GM19438 (cell line): ENCODE measurements around the gene MAD1L1.

Source experiments
- ATAC-seq: cut with Tn5 transposase; IDR thresholded peaks from one replicate; pipeline ENCODE4 v1.9.1; 2021; ENCODE audit warnings: low read depth; ENCODE audit not compliant: unreplicated experiment

MAD1L1 gene

GRCh38 chr7:2094454-2095045, 138.2 kb downstream of the MAD1L1 start:
- ATAC-seq = no peak

- ATAC-seq = no peak
Measured at GRCh38 chr7:2093843-2094220, 138.9 kb downstream of the MAD1L1 start.

GRCh38 chr7:2093215-2093842, 139.4 kb downstream of the MAD1L1 start:
- no peak for ATAC-seq

GRCh38 chr7:2092279-2092678, 140.5 kb downstream of the MAD1L1 start:
- no peak for ATAC-seq

GRCh38 chr7:2090526-2091520, 141.9 kb downstream of the MAD1L1 start:
- ATAC-seq = no peak

- ATAC-seq = no peak
Measured at GRCh38 chr7:2088801-2089200, 143.9 kb downstream of the MAD1L1 start.

- ATAC-seq = no peak
Measured at GRCh38 chr7:2087744-2088143, 145.0 kb downstream of the MAD1L1 start.

- no peak for ATAC-seq
Measured at GRCh38 chr7:2086229-2086628, 146.5 kb downstream of the MAD1L1 start.

GRCh38 chr7:2085804-2086203, 146.9 kb downstream of the MAD1L1 start:
- ATAC-seq = no peak

GRCh38 chr7:2084781-2085505, 147.8 kb downstream of the MAD1L1 start:
- no peak for ATAC-seq

GRCh38 chr7:2084331-2084730, 148.4 kb downstream of the MAD1L1 start:
- ATAC-seq = no peak

- ATAC-seq = no peak
Measured at GRCh38 chr7:2083362-2083761, 149.4 kb downstream of the MAD1L1 start.

GRCh38 chr7:2082139-2082998, 150.4 kb downstream of the MAD1L1 start:
- no peak for ATAC-seq

- no peak for ATAC-seq
Measured at GRCh38 chr7:2081526-2082135, 151.1 kb downstream of the MAD1L1 start.

- no peak for ATAC-seq
Measured at GRCh38 chr7:2080477-2080876, 152.3 kb downstream of the MAD1L1 start.

GRCh38 chr7:2080060-2080387, 152.7 kb downstream of the MAD1L1 start:
- no peak for ATAC-seq

- no peak for ATAC-seq
Measured at GRCh38 chr7:2079332-2080059, 153.2 kb downstream of the MAD1L1 start.

GRCh38 chr7:2078899-2079298, 153.8 kb downstream of the MAD1L1 start:
- no peak for ATAC-seq

- ATAC-seq = no peak
Measured at GRCh38 chr7:2076649-2077064, 156.1 kb downstream of the MAD1L1 start.
